ENCODE results near the gene CDC42EP1.

Gene CDC42EP1

GRCh38 chr22:37559901-37560607 is at the start of gene CDC42EP1:
Gene CDC42EP1, plus strand, starts transcription at chr22:37560480. Its CDS starts 5,870 bp downstream, at chr22:37566350.
- FAIRE-seq, result no peak
- peak; percentile 74 for TF ChIP-seq POLR2A (IDR thresholded peaks at IDR 0.05; ENCODE audit: low read depth, low read length)
- peak; percentile 37 for DNase-seq (ENCODE audit: insufficient read length, low spot score)

GRCh38 chr22:37511395-37512104 is 48.7 kb upstream of the CDC42EP1 start:
- DNase-seq (ENCODE audit: insufficient read length, low spot score) (no peak), FAIRE-seq (no peak)
- TF ChIP-seq POLR2A (IDR thresholded peaks at IDR 0.05; ENCODE audit: low read depth, low read length), result no peak

- TF ChIP-seq POLR2A (IDR thresholded peaks at IDR 0.05; ENCODE audit: low read depth, low read length), result no peak
- no peak for DNase-seq (ENCODE audit: insufficient read length, low spot score)
- no peak for FAIRE-seq
Observed at GRCh38 chr22:37514526-37515051, 45.7 kb upstream of the CDC42EP1 start.

GRCh38 chr22:37515901-37516300 is 44.4 kb upstream of the CDC42EP1 start:
- no peak for DNase-seq (ENCODE audit: insufficient read length, low spot score)
- TF ChIP-seq POLR2A (IDR thresholded peaks at IDR 0.05; ENCODE audit: low read depth, low read length), result no peak
- FAIRE-seq, result no peak

GRCh38 chr22:37516456-37516855 is 43.8 kb upstream of the CDC42EP1 start:
- DNase-seq (ENCODE audit: insufficient read length, low spot score), result no peak
- no peak for TF ChIP-seq POLR2A (IDR thresholded peaks at IDR 0.05; ENCODE audit: low read depth, low read length)
- no peak for FAIRE-seq

GRCh38 chr22:37517826-37518450 is 42.3 kb upstream of the CDC42EP1 start:
- no peak for TF ChIP-seq POLR2A (IDR thresholded peaks at IDR 0.05; ENCODE audit: low read depth, low read length)
- no peak for DNase-seq (ENCODE audit: insufficient read length, low spot score)
- no peak for FAIRE-seq

- no peak for TF ChIP-seq POLR2A (IDR thresholded peaks at IDR 0.05; ENCODE audit: low read depth, low read length)
- FAIRE-seq, result no peak
Observed at GRCh38 chr22:37518509-37519267, 41.6 kb upstream of the CDC42EP1 start.

GRCh38 chr22:37519268-37520195 is 40.7 kb upstream of the CDC42EP1 start, which contains the start of gene CARD10:
Gene CARD10, minus strand, starts transcription at chr22:37519415. Its CDS starts 215 bp downstream, at chr22:37519200.
- FAIRE-seq, result no peak

More at GRCh38 chr22:37518509-37519267, 41.6 kb upstream of the CDC42EP1 start:
- no peak for DNase-seq (ENCODE audit: insufficient read length, low spot score)

GRCh38 chr22:37520776-37521191 is 39.5 kb upstream of the CDC42EP1 start:
- FAIRE-seq, result no peak
- no peak for TF ChIP-seq POLR2A (IDR thresholded peaks at IDR 0.05; ENCODE audit: low read depth, low read length)

More at GRCh38 chr22:37519268-37520195, 40.7 kb upstream of the CDC42EP1 start, which contains the start of gene CARD10:
- DNase-seq (ENCODE audit: insufficient read length, low spot score), result no peak
- TF ChIP-seq POLR2A (IDR thresholded peaks at IDR 0.05; ENCODE audit: low read depth, low read length), result no peak

GRCh38 chr22:37521236-37521739 is 39.0 kb upstream of the CDC42EP1 start:
- DNase-seq (ENCODE audit: insufficient read length, low spot score), result no peak
- no peak for FAIRE-seq
- no peak for TF ChIP-seq POLR2A (IDR thresholded peaks at IDR 0.05; ENCODE audit: low read depth, low read length)

More at GRCh38 chr22:37520776-37521191, 39.5 kb upstream of the CDC42EP1 start:
- no peak for DNase-seq (ENCODE audit: insufficient read length, low spot score)

GRCh38 chr22:37522482-37522881 is 37.8 kb upstream of the CDC42EP1 start:
- FAIRE-seq (no peak), DNase-seq (ENCODE audit: insufficient read length, low spot score) (no peak)
- TF ChIP-seq POLR2A (IDR thresholded peaks at IDR 0.05; ENCODE audit: low read depth, low read length), result no peak

- DNase-seq (ENCODE audit: insufficient read length, low spot score), result peak; percentile 77
- no peak for TF ChIP-seq POLR2A (IDR thresholded peaks at IDR 0.05; ENCODE audit: low read depth, low read length)
- no peak for FAIRE-seq
Observed at GRCh38 chr22:37525073-37525745, 35.1 kb upstream of the CDC42EP1 start.
